ENCODE data around the gene CEP295NL. TPM values are rescaled to one million over a fixed set of nuclear protein-coding genes. Genes with fewer than 3 reads are reported as not detected.

Gene CEP295NL
- total RNA-seq, 1 experiment from 2014 or later: 1.9 TPM

- TF ChIP-seq REST (IDR thresholded peaks at IDR 0.05; ENCODE audit: low read depth): no peak
- no peak for TF ChIP-seq TCF7L2 (IDR thresholded peaks at IDR 0.05; ENCODE audit: borderline replicate concordance, extremely low read depth, insufficient read depth, insufficient read length)
- no peak for TF ChIP-seq SIN3A (IDR thresholded peaks at IDR 0.05; ENCODE audit: low read depth)
- TF ChIP-seq ELF1 (IDR thresholded peaks at IDR 0.05; ENCODE audit: borderline replicate concordance, low read depth): no peak
- no peak for TF ChIP-seq MAX (IDR thresholded peaks at IDR 0.05)
Measured at GRCh38 chr17:78875363-78876093, 27.5 kb downstream of the CEP295NL start (continued).

GRCh38 chr17:78873519-78874340, 29.3 kb downstream of the CEP295NL start:
- no peak for ATAC-seq
- RAD21 ChIA-PET (ENCODE audit: low non-redundant PET in 1 of 2, low total read pairs in 2 of 2, uncharacterized antibody in 2 of 2, unreplicated experiment in 2 of 2): no interaction called here
- Histone ChIP-seq H3K36me3 (ENCODE audit: control insufficient read depth in 1 of 2, insufficient read depth in 2 of 2, low read length in 2 of 2) (peaks cover 0 to 7% of the 10 kb centered on the region in 2 experiments; a peak in 1 of 4 replicates), H3K79me2 (ENCODE audit: insufficient read depth, low read length) (no peaks in the 10 kb centered on the region; the same call in 1 of the 2 replicates), H3K9ac (ENCODE audit: low read length) (no peak overlapping the region), H3K9me2 (ENCODE audit: insufficient read depth) (no peaks in the 10 kb centered on the region), H4K20me1 (ENCODE audit: insufficient read depth) (no peaks in the 10 kb centered on the region), H3K4me1 (ENCODE audit: control insufficient read depth in 1 of 2, insufficient read depth in 2 of 2, low read length in 2 of 2) (peaks cover 13 to 44% of the 10 kb centered on the region in 2 experiments), H2AFZ (ENCODE audit: low read depth, low read length, poor library complexity, severe bottlenecking) (no peak overlapping the region), H3K4me2 (ENCODE audit: low read length) (no peak overlapping the region), H3K27me3 (ENCODE audit: insufficient read depth, low read length) (no peaks in the 10 kb centered on the region), H3K27ac (ENCODE audit: low read depth, low read length) (no peak overlapping the region), H3K4me3 (replicated peaks in 1 of 2; ENCODE audit: low read depth in 1 of 2, low read length in 2 of 2) (no peak overlapping the region), H3K9me3 (ENCODE audit: control insufficient read depth in 1 of 2, insufficient read depth in 1 of 2, low read depth in 1 of 2, low read length in 2 of 2) (no peaks in the 10 kb centered on the region)
- POLR2A ChIA-PET: interaction anchor here (0.7 kb wide), 1 partner anchor 268 kb away, joined by 6 read pairs; no protein-coding TSS in a partner anchor
- no peak for DNase-seq (ENCODE audit: low read depth, low spot score)
- no TSS peak for BruUV-seq (replicated peaks)
- CTCF ChIA-PET: interaction anchor here (0.7 to 6.0 kb wide), 2 partner anchors 8 to 61 kb away, joined by 3 to 55 read pairs; no protein-coding TSS in a partner anchor
- intact Hi-C loops (cut with micrococcal nuclease): no loop called here
- TF ChIP-seq ZNF274 (IDR thresholded peaks at IDR 0.05; ENCODE audit: low read depth, low read length) (no peak), ELF1 (IDR thresholded peaks at IDR 0.05; ENCODE audit: borderline replicate concordance, low read depth) (no peak), CBX3 (IDR thresholded peaks at IDR 0.05; ENCODE audit: low read depth) (no peak), REST (IDR thresholded peaks at IDR 0.05; ENCODE audit: low read depth) (no peak), YY1 (IDR thresholded peaks at IDR 0.05; ENCODE audit: extremely low read depth, insufficient replicate concordance, low read depth, low read length) (no peak), ATF3 (IDR thresholded peaks at IDR 0.05) (no peak), POLR2A (IDR thresholded peaks at IDR 0.05; ENCODE audit: borderline replicate concordance, extremely low read depth, insufficient read depth, insufficient read length) (no peak), JUND (IDR thresholded peaks at IDR 0.05) (no peak)

Data from HCT116 (cell line).